Esophagus squamous epithelium (tissue), 5 donors: Measurements from ENCODE around the gene IFNG. TPM values are rescaled to one million over a fixed set of nuclear protein-coding genes. Genes with fewer than 3 reads are reported as not detected.

Experiments used
- DNase-seq: peaks from one replicate; lab custom pipeline; 2025; lab: John Stamatoyannopoulos, UW
- H3K27ac ChIP-seq, 4 donors: fragments of 200-600 bp; sonication (generic); one replicate each; pipeline ENCODE4 v1.5.1; 2016 to 2019; ENCODE audit warnings: mild to moderate bottlenecking in 1 of 4
- H3K27me3 ChIP-seq, 4 donors: fragments of 200-600 bp; sonication (generic); 1 replicate in 3 of 4; 2 replicates in 1 of 4; pipeline versions ENCODE4 v1.5.1 to v1.6.0; 2017 to 2021; ENCODE audit warnings: antibody characterized with exemption in 1 of 4
- H3K36me3 ChIP-seq, 3 donors: fragments of 200-600 bp; sonication (generic); one replicate each; pipeline ENCODE4 v1.5.1; 2016 to 2019
- H3K4me1 ChIP-seq, 3 donors: fragments of 200-600 bp; sonication (generic); one replicate each; pipeline ENCODE4 v1.5.1; 2017 to 2019
- H3K4me3 ChIP-seq, 4 donors: fragments of 200-600 bp; sonication (generic); 1 replicate in 3 of 4; 2 replicates in 1 of 4; pipeline ENCODE4 v1.5.1; 2016 to 2019; ENCODE audit warnings: mild to moderate bottlenecking in 2 of 4, moderate library complexity in 1 of 4
- H3K9me3 ChIP-seq, 3 donors: fragments of 200-600 bp; sonication (generic); one replicate each; pipeline ENCODE4 v1.5.1; 2016 to 2019
- POLR2A ChIP-seq, 4 donors: fragments of 450-650 bp; IDR thresholded peaks; one replicate each; pipeline ENCODE4 v1.6.1; 2017; ENCODE audit warnings: antibody characterized with exemption in 4 of 4, mild to moderate bottlenecking in 4 of 4, moderate library complexity in 3 of 4
- WGBS, 2 donors: methylation state at CpG; one replicate each; pipeline ENCODE4 v1.1.5; 2018; 5-methylcytosine and 5-hydroxymethylcytosine counted together
- intact Hi-C: fragments of 100-400 bp; cut with DNase I; formaldehyde crosslinking; loops from one replicate; pipeline ENCODE4 v1.15.0; 2022
- total RNA-seq, 4 donors: library from RNA; depleted of rRNA; stranded (reverse); fragments of >200 nt; gene quantifications; one replicate each; pipeline ENCODE4 v1.1.0, GENCODE V29; 2016
- TF ChIP-seq, protein P1 (sequence below), 6 experiments: fragments of 450-650 bp in 4 of 6; fragments of 200-600 bp in 2 of 6; sonication (generic) in 2 of 6; IDR thresholded peaks; one replicate each; pipeline ENCODE4 v1.5.1; 2016 to 2019; ENCODE audit warnings: antibody characterized with exemption in 6 of 6, mild to moderate bottlenecking in 4 of 6, moderate library complexity in 4 of 6
- donor health status: DM: yes; HTN: yes; CAD: no.

IFNG gene
- total RNA-seq, 4 donors from 2014 or later, result not detected

DNA sequence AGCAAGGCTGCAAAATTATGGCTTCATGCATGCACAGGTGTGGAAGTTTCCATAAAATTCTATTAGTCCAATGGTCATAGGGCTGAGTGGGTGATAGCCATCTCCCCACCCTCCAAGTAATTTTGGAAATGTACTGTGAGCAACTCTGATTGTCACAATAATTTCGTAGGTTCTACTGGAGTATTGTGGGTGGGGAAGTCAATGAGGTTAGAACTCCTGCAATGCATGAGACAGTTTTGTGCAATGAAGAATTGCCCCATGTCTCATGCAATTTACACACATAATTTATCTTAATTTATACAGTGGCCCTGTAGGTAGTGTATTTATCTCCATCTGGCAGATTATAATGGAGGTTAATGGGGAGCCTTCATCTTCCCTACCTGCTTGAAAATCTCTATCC is 20.5 kb downstream of the IFNG start:
- peaks cover 0 to 22% (median 0%) of the 10 kb centered on the region in 4 donors for H3K27me3 ChIP-seq
- no peaks in the 10 kb centered on the region for H3K4me1 ChIP-seq
- intact Hi-C loops, result no loop called here
- H3K27ac ChIP-seq, result no peak overlapping the region
- H3K4me3 ChIP-seq, result no peak overlapping the region
- no peak for DNase-seq
- no peaks in the 10 kb centered on the region for H3K36me3 ChIP-seq
- 94% methylated on average over 1 of the region's 1 CpG; no CpG with 5 or more reads in 1 of the 2 donors for WGBS, 2 donors
- no peak for TF ChIP-seq POLR2A (IDR thresholded peaks at IDR 0.05)
- no peaks in the 10 kb centered on the region for H3K9me3 ChIP-seq

DNA sequence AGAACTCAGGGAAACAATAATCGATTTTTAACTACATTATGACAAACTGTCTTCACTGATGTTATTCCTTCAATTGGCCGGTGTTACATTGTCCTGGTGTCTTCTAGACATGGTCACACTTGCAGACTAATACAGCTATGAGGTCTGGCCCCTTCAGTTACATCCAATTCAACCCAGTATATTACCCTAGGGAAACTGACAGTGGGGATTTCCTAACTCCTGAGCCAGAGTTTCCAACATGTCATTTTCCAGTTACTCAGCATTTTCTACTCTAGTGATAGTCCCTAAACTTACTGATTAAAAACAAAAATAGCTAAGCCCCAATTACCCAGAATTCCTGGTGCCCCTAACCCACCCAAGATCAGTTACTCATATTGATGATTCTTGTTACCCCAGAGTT is 21.1 kb downstream of the IFNG start:
- intact Hi-C loops, result no loop called here
- Histone ChIP-seq H3K9me3 (no peaks in the 10 kb centered on the region), H3K27ac (no peak overlapping the region), H3K27me3 (peaks cover 0 to 23% (median 0%) of the 10 kb centered on the region in 4 donors), H3K36me3 (no peaks in the 10 kb centered on the region), H3K4me3 (no peak overlapping the region), H3K4me1 (no peaks in the 10 kb centered on the region)
- TF ChIP-seq POLR2A (IDR thresholded peaks at IDR 0.05), result no peak
- TF ChIP-seq, protein P1, sequence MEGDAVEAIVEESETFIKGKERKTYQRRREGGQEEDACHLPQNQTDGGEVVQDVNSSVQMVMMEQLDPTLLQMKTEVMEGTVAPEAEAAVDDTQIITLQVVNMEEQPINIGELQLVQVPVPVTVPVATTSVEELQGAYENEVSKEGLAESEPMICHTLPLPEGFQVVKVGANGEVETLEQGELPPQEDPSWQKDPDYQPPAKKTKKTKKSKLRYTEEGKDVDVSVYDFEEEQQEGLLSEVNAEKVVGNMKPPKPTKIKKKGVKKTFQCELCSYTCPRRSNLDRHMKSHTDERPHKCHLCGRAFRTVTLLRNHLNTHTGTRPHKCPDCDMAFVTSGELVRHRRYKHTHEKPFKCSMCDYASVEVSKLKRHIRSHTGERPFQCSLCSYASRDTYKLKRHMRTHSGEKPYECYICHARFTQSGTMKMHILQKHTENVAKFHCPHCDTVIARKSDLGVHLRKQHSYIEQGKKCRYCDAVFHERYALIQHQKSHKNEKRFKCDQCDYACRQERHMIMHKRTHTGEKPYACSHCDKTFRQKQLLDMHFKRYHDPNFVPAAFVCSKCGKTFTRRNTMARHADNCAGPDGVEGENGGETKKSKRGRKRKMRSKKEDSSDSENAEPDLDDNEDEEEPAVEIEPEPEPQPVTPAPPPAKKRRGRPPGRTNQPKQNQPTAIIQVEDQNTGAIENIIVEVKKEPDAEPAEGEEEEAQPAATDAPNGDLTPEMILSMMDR (IDR thresholded peaks at IDR 0.05), result no peak
- 77 to 78% methylated on average over 2 of the region's 2 CpGs for WGBS, 2 donors
- no peak for DNase-seq

DNA sequence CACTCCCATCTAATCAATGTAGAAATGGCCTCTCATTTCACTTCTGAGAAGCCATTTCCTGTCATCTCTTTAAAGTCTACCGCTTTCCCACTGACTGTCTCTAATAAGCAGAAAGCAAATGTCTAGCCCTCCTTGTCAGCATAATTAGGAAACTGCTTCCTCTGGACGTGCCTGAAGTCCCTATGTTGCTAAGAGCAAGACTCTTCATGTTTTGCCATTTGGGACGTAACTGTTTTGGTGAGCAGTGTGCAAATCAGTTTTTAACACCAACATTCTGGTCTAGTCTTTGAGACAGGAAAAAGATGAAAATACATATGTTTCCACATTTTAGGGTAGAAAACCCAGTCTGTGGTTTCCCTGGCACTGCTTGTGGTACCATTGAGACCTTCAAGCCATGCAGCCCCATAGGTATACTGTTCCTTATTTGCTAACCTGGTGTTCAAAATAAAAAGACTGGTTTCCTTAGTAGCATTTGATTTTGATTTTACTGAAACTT is 22.2 kb downstream of the IFNG start:
- Histone ChIP-seq H3K9me3 (no peaks in the 10 kb centered on the region), H3K4me3 (no peak overlapping the region), H3K4me1 (peaks cover 0 to 5% (median 3%) of the 10 kb centered on the region in 3 donors), H3K36me3 (no peaks in the 10 kb centered on the region), H3K27me3 (peaks cover 0 to 23% (median 0%) of the 10 kb centered on the region in 4 donors), H3K27ac (no peak overlapping the region)
- 40 to 50% methylated on average over 2 to 3 of the region's 3 CpGs for WGBS, 2 donors
- intact Hi-C loops, result no loop called here
- TF ChIP-seq, protein P1 (IDR thresholded peaks at IDR 0.05), result no peak
- no peak for TF ChIP-seq POLR2A (IDR thresholded peaks at IDR 0.05)
- no peak for DNase-seq

DNA sequence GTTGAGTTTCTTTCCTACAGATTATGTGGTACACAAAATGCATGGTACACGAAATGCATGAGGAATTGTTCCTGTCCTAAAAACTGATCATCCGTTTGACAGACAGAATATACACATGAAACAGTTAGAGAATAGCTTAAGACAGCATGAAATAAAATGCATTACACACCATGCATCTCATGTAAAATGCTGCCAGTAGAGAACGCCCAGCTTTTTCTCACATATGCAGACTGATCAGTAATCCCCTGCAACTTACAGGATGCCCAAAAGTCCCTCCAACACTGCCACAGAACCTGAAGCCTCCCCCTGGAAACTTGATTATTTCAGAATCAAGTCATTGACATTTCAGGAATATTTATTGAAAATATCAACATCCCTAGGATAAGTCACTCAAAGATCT is 24.0 kb downstream of the IFNG start:
- Histone ChIP-seq H3K27ac (no peak overlapping the region), H3K4me1 (peaks cover 0 to 14% (median 6%) of the 10 kb centered on the region in 3 donors), H3K4me3 (no peak overlapping the region), H3K9me3 (peaks cover 0 to 4% (median 0%) of the 10 kb centered on the region in 3 donors), H3K36me3 (no peaks in the 10 kb centered on the region), H3K27me3 (peaks cover 0 to 23% (median 0%) of the 10 kb centered on the region in 4 donors)
- intact Hi-C loops, result no loop called here
- no peak for TF ChIP-seq POLR2A (IDR thresholded peaks at IDR 0.05)
- TF ChIP-seq, protein P1 (IDR thresholded peaks at IDR 0.05), result no peak
- 75 to 90% methylated on average over 3 of the region's 3 CpGs for WGBS, 2 donors
- DNase-seq, result no peak

DNA sequence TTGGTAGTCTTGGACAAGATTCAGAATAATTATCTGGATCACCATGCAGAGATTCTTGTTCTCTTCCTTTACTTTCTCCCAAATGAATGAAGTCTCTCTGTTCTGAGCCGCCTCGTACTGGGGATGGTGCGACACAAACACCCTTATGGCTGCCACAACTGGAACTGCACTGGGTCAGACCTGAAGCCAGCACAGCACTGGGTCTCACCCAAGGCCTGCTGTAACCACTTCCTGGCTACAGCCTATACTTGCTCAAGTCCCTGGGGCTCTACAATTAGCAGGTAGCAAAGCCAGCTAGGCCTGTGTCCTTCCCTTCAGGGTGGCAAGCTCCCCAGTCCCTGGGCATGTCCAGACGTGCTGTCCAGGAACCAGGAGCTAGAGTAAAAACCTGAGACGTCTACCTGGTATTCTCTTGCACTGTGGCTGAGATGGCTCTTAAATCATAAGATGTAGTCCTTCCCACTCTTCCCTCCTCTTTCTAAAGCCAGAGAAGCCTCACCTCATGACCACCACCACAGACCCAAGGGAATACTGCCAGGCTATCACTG is 27.6 kb downstream of the IFNG start:
- DNase-seq, result no peak
- peaks cover 0 to 14% (median 6%) of the 10 kb centered on the region in 3 donors for H3K4me1 ChIP-seq
- no peaks in the 10 kb centered on the region for H3K36me3 ChIP-seq
- peaks cover 0 to 21% (median 0%) of the 10 kb centered on the region in 3 donors for H3K9me3 ChIP-seq
- peaks cover 0 to 18% (median 0%) of the 10 kb centered on the region in 4 donors for H3K27me3 ChIP-seq
- no peak overlapping the region for H3K4me3 ChIP-seq
- TF ChIP-seq POLR2A (IDR thresholded peaks at IDR 0.05), result no peak
- TF ChIP-seq, protein P1 (IDR thresholded peaks at IDR 0.05), result no peak
- WGBS, 2 donors, result 50 to 54% methylated on average over 5 of the region's 5 CpGs
- no peak overlapping the region for H3K27ac ChIP-seq
- intact Hi-C loops, result no loop called here
